IgD-negative memory B cell (primary cell): ENCODE results near the gene TBC1D10B. TPM values are rescaled to one million over a fixed set of nuclear protein-coding genes. Genes with fewer than 3 reads are reported as not detected.

Experiments used
- H3K27ac Mint-ChIP-seq, 3 donors: one replicate each; pipeline ENCODE4 v1.8.0; 2020 to 2022; ENCODE audit warnings: mild to moderate bottlenecking in 3 of 3, mixed read lengths in 3 of 3, moderate library complexity in 1 of 3
- H3K27me3 Mint-ChIP-seq: one replicate; pipeline ENCODE4 v1.8.0; 2021; ENCODE audit warnings: mixed read lengths
- H3K36me3 Mint-ChIP-seq: one replicate; pipeline ENCODE4 v1.8.0; 2020; ENCODE audit warnings: mild to moderate bottlenecking, mixed read lengths
- H3K4me1 Mint-ChIP-seq, 3 donors: one replicate each; pipeline ENCODE4 v1.8.0; 2020 to 2022; ENCODE audit warnings: mixed read lengths in 3 of 3, mild to moderate bottlenecking in 1 of 3
- H3K4me3 Mint-ChIP-seq, 4 donors: one replicate each; pipeline ENCODE4 v1.8.0; 2020 to 2022; ENCODE audit warnings: mild to moderate bottlenecking in 4 of 4, mixed read lengths in 4 of 4, moderate library complexity in 3 of 4
- H3K9me3 Mint-ChIP-seq, 3 donors: one replicate each; pipeline ENCODE4 v1.8.0; 2020 to 2021; ENCODE audit warnings: mixed read lengths in 3 of 3, mild to moderate bottlenecking in 1 of 3
- polyA plus RNA-seq: library from polyadenylated mRNA; unstranded; fragments of 300-500 nt; fragmentation: Illumina TruSeq; gene quantifications from one replicate; pipeline ENCODE4 v1.2.3, GENCODE V29; 2021

The TBC1D10B gene
- polyA plus RNA-seq, 1 donor from 2014 or later, result 11.3 TPM

DNA sequence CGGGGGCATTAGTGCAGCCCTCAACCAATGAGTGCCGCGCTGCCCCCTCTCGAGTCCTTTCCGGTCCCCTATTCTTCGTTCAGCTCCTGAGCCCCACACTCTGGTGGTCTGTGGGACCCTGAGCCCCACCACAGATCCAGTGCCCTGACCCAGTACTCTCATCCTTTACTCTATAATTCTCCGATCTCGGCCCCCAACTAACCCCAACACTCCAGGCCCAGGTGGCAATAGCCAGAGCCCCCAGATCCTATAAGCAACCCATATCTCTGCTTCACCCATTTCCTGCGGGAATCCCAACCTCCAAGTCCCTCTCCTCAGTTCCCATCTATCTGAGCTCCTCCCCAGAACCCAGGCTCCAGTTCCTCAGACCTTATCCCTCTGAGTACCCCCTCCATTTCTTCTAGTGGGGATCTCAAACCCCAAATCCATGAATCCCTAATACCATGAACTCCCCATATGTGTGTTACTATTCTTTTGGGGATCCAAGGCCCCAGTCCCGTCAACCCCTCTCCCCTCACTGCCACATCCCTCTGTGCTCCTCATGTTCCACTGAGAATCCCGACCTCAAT lies 1.0 kb upstream of the TBC1D10B start:
- Mint-ChIP-seq H3K4me1 (peaks cover 12 to 39% (median 36%) of the 10 kb centered on the region in 3 donors), H3K9me3 (no peaks in the 10 kb centered on the region), H3K27ac (peak overlapping the region; percentile 40 to 96 (median 78)), H3K4me3 (peak overlapping the region; percentile 71 to 91 (median 86)), H3K36me3 (peaks cover 1% of the 10 kb centered on the region), H3K27me3 (no peaks in the 10 kb centered on the region)

DNA sequence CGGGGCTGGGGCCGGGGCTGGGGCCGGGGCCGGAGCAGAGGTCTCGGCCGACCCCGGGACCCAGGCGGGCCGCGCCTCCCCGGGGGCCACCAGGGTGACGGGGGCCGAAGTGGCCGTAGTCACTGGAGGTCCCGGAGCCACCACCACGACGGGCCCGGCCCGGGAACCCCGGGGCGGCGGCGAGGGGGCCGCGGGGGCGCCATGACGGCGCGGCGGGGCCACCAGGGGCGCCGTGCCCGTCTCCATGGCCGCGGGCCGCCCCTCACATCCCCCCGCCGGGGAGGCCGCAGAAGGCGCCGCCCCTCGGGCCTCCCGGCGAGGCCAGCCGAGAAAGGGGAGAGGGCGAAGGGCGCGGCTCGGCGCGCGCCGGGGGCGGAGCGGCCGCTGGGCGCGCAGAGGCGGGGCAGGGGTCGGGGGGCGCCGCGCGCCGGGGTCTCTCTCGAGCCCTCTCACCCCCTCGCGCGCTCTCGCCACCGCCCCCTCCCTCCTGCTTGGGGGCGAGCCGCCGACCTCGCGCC lies 297 bp downstream of the TBC1D10B start:
- peaks cover 12 to 42% (median 41%) of the 10 kb centered on the region in 3 donors for H3K4me1 Mint-ChIP-seq
- no peaks in the 10 kb centered on the region for H3K27me3 Mint-ChIP-seq
- peak overlapping the region; percentile 9 to 96 (median 78) for H3K27ac Mint-ChIP-seq
- peak overlapping the region; percentile 71 to 91 (median 86) for H3K4me3 Mint-ChIP-seq
- peaks cover 1% of the 10 kb centered on the region for H3K36me3 Mint-ChIP-seq
- H3K9me3 Mint-ChIP-seq, result no peaks in the 10 kb centered on the region

DNA sequence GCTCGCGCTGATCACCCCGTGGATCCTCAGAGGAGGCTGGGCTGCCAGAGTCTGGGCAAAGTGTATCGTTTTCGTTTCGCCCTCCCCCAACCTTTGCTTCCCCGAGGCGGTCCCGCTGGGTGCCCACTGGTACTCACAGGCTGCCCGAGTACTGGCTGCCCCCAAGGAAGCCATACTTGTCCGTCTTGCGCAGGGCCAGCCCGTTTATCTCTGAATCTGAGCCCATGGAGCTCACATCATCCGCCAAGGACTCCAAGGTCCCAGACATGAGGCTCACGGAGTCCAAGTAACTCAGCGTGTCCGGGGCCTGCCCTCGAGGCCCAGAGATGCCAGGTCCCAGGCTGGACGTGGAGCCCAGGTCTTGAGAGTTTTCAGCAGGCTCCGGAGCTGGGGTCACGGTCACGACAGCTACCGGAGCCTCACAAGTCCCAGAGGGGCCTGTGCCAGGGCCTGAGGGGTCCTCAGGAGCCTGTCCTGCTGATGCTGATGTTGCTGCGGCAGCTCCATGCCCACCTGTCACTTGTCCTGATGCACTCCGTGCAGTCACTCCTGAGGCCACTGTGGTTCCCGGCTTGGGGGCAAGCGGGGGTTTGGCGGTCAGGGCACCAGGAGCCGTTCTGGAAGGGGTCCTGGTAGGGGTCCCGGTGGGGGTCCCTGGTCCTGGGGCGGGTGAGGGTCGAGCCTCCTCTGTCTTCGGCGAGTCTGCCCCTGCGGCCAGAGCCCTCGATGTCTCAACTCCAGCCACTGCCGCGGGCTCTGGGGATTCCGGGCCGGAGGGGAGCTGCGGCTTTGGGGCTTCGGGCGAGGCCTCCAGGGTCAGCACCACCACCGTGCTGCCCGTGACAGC lies 980 bp downstream of the TBC1D10B start:
- peaks cover 12 to 42% (median 41%) of the 10 kb centered on the region in 3 donors for H3K4me1 Mint-ChIP-seq
- H3K27me3 Mint-ChIP-seq, result no peaks in the 10 kb centered on the region
- H3K4me3 Mint-ChIP-seq, result peak overlapping the region; percentile 83 to 95 (median 85)
- peak overlapping the region; percentile 57 to 78 (median 66) for H3K27ac Mint-ChIP-seq
- H3K9me3 Mint-ChIP-seq, result no peaks in the 10 kb centered on the region
- H3K36me3 Mint-ChIP-seq, result peaks cover 1% of the 10 kb centered on the region

DNA sequence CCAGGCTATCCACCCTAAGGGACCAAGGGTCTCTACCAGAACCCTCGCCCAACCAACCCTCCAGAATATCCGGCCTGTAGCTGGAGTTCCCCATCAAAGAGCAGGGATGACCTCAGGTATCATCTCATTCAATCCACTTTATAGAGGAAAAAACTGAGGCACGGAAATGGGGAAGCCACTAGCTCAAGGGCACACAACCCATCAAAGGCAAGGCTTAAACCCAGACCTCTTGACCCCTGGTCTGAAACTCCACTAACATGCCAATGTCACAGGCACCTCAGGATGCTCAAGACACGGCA lies 1.6 kb downstream of the TBC1D10B start:
- Mint-ChIP-seq H3K27ac (peak overlapping the region in 2 of 3 donors; percentile 66 to 78), H3K4me3 (peak overlapping the region; percentile 83 to 95 (median 85)), H3K27me3 (no peaks in the 10 kb centered on the region), H3K4me1 (peaks cover 12 to 42% (median 41%) of the 10 kb centered on the region in 3 donors), H3K36me3 (peaks cover 1% of the 10 kb centered on the region), H3K9me3 (no peaks in the 10 kb centered on the region)

DNA sequence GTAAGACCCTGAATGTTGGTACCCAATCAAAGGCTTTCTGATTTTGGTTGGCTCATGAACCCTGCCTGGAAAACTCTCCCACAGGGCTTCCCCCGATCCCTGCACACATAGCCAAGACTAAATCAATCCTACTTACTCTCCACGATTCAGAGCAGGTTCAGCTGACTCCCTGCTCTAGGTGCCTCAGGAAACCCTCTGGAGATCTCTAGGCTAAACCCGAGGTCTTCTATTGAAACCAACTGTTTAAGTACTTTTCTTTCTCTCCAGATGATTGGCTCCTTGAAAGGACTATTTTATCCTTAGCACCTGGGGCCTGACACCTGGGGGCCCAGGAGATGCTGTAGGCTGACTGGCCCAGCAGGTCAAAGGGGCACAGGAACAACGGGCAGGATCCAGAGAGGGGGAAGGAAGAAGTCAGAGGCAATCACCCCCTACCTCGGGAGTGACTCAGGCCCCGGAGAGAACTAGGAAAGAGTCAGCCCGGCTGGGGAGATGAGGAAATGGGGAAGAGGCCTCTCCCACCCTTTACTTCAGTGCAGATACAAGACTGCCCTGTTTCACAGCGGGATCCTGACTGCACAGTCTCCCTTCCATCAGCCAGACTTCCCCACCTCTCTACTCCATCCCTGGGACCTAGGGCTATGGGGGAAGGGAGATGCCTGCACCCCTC lies 2.0 kb downstream of the TBC1D10B start:
- Mint-ChIP-seq H3K36me3 (peaks cover 1% of the 10 kb centered on the region), H3K4me1 (peaks cover 12 to 42% (median 41%) of the 10 kb centered on the region in 3 donors), H3K27ac (peak overlapping the region; percentile 8 to 87 (median 66)), H3K27me3 (no peaks in the 10 kb centered on the region), H3K4me3 (peak overlapping the region; percentile 83 to 95 (median 85)), H3K9me3 (no peaks in the 10 kb centered on the region)

DNA sequence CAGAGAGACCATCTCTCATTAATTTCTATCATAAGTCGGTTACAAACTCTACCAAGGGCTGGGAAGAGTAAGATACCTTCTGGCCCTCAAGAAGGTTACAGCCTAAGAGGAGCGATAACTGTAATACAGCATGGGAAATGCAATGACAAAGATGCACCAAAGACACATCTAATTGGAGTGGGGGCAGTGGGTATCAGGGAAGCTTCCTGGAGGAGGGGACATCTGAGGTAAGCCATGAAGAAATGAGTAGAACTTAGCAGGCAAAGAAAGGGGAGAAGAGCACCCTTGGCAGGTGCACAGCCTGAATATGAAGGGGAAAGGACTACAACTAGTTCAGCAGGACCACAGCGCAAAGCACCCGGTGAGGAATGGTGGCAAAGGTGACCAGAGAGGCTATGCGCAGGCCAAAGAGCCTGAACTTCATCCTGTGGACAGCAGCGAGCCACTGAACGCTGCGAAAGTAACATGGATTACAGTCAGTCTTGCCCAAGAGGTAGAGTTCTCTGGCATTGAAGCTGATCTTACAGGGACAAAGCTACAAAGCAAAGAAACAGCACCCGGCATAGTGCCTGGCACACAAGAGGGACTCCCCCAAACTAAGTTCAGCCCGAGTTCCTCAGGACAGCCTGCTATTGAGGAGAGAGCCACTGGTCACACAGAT lies 2.8 kb downstream of the TBC1D10B start:
- H3K27me3 Mint-ChIP-seq, result no peaks in the 10 kb centered on the region
- peak overlapping the region; percentile 66 to 87 (median 86) for H3K27ac Mint-ChIP-seq
- H3K4me1 Mint-ChIP-seq, result peaks cover 12 to 41% (median 40%) of the 10 kb centered on the region in 3 donors
- H3K4me3 Mint-ChIP-seq, result peak overlapping the region; percentile 83 to 95 (median 85)
- H3K36me3 Mint-ChIP-seq, result peaks cover 1% of the 10 kb centered on the region
- no peaks in the 10 kb centered on the region for H3K9me3 Mint-ChIP-seq

DNA sequence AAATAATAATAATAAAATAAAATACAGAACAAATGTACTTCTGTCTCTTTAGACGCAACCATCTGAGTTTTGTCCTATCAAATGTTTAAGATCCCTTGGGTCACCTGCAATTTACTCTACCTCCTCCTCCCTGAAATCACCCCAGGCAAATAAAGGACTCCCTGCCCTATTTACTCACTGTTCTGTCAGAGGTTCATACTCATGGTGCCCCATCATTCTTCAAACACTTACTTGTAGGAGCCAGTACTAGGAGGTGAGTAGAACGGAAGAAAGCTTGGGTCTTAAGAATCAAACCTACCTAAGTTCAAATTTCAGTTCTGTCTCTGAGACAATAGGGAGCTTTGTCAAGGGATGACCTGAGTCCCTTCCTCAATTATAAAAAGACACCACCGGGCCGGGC lies 3.8 kb downstream of the TBC1D10B start:
- peaks cover 12 to 37% (median 34%) of the 10 kb centered on the region in 3 donors for H3K4me1 Mint-ChIP-seq
- no peaks in the 10 kb centered on the region for H3K9me3 Mint-ChIP-seq
- H3K27ac Mint-ChIP-seq, result peak overlapping the region in 1 of 3 donors; percentile 54
- peak overlapping the region in 2 of 4 donors; percentile 84 to 86 for H3K4me3 Mint-ChIP-seq
- peaks cover 1% of the 10 kb centered on the region for H3K36me3 Mint-ChIP-seq
- no peaks in the 10 kb centered on the region for H3K27me3 Mint-ChIP-seq

DNA sequence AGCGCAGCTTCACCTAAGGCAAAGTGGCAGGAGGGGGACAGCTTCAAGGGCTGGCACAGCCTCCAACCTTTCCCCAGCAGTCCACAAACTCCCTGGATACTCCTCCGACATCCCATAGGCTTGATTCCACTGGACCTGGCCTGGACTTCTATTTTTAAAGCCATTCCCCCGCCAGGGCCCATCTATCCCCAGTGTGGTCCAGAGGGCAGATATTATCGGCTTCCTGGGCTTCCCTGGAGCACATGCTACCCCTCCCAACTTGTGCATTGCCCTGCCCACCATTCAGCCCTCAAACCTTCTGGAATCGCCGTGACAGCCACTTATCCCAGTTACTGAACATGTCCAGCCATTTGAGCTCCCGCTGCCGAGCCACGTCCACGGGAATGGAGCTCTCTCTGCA lies 5.1 kb downstream of the TBC1D10B start:
- H3K27me3 Mint-ChIP-seq, result no peaks in the 10 kb centered on the region
- peaks cover 8 to 30% (median 28%) of the 10 kb centered on the region in 3 donors for H3K4me1 Mint-ChIP-seq
- H3K4me3 Mint-ChIP-seq, result peak overlapping the region in 1 of 4 donors; percentile 5
- no peaks in the 10 kb centered on the region for H3K9me3 Mint-ChIP-seq
- peaks cover 1% of the 10 kb centered on the region for H3K36me3 Mint-ChIP-seq
- peak overlapping the region in 1 of 3 donors; percentile 73 for H3K27ac Mint-ChIP-seq

DNA sequence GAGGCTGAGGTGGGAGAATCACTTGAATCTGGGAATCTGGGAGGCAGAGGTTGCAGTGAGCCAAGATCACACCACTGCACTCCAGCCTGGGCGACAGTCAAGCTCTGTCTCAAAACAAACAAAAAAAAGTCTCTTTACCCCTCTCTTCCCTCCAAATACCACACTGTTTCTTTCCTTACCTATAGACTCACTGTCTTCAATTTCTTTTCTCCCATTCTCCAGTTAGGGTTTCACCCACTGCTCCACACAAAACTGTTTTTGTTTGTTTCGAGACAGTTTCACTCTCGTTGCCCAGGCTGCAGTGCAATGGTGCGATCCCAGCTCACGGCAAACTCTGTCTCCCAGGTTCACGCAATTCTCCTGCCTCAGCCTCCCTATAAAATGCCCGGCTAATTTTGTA lies 9.1 kb downstream of the TBC1D10B start:
- Mint-ChIP-seq H3K36me3 (no peaks in the 10 kb centered on the region), H3K27ac (no peak overlapping the region), H3K4me3 (peak overlapping the region in 1 of 4 donors; percentile 43), H3K4me1 (peaks cover 2 to 7% (median 3%) of the 10 kb centered on the region in 3 donors), H3K27me3 (no peaks in the 10 kb centered on the region), H3K9me3 (no peaks in the 10 kb centered on the region)

DNA sequence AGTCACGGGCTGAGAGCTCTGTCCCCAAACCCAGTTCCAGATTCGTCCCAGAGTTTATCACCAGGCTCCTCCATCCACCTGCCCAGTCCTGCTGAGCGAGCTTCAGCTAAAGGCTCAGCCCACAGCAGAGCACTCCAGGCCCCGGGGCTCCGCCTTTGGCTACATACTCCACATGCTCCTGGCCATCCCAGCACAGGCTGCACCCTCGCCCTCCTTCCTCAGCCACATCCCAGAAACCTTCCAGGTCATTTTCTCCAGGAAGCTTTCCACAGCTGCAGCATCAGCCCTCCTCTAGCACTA lies 10.5 kb downstream of the TBC1D10B start:
- H3K4me1 Mint-ChIP-seq, result peaks cover 5 to 12% (median 9%) of the 10 kb centered on the region in 3 donors
- H3K4me3 Mint-ChIP-seq, result peak overlapping the region in 1 of 4 donors; percentile 36
- H3K27ac Mint-ChIP-seq, result no peak overlapping the region
- H3K36me3 Mint-ChIP-seq, result no peaks in the 10 kb centered on the region
- H3K27me3 Mint-ChIP-seq, result no peaks in the 10 kb centered on the region
- H3K9me3 Mint-ChIP-seq, result no peaks in the 10 kb centered on the region

DNA sequence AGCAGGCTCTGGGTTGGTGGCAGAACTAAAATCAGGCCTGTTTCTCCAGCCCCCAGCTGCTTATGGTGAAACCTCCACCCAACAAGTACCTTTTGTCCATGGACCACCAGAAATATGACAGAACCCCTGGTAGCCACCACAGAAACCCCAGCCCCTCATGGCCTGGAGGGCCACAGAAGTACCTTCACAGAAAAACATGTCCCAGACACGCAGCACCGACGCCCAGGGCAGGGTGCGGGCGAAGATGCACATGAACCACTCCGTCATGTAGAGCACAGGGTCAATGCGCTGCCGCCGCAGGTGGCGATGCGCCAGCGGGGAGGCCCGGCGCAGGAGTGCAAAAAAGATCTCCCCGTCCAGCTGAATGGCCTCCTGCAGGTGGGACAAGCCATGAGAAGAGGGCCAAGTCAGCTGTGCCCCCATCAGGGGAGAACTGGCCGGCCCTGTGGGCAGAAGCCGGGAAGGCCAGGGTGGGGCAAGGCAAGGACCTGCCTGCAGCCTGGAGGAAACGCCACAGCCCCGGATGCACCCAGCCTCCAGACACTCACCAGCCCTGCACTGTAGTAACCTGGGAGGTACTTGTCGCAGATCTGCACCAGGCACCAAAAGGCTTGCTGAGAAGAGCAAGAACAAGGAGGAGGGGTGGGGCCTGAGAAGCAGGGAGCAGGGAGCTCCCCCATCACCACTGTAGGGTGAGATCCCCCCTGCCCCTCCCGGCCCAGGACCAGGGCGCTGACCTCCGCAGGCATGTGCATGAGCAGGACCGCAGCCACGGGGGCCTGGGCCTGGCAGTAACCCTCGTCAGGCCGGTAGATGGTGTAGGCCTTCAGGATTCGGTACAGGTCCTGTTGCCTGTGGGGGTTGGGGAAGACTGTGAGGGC lies 11.1 kb downstream of the TBC1D10B start:
- no peak overlapping the region for H3K4me3 Mint-ChIP-seq
- H3K4me1 Mint-ChIP-seq, result peaks cover 9 to 12% (median 11%) of the 10 kb centered on the region in 3 donors
- no peaks in the 10 kb centered on the region for H3K27me3 Mint-ChIP-seq
- H3K9me3 Mint-ChIP-seq, result no peaks in the 10 kb centered on the region
- no peaks in the 10 kb centered on the region for H3K36me3 Mint-ChIP-seq
- H3K27ac Mint-ChIP-seq, result peak overlapping the region in 1 of 3 donors; percentile 63

DNA sequence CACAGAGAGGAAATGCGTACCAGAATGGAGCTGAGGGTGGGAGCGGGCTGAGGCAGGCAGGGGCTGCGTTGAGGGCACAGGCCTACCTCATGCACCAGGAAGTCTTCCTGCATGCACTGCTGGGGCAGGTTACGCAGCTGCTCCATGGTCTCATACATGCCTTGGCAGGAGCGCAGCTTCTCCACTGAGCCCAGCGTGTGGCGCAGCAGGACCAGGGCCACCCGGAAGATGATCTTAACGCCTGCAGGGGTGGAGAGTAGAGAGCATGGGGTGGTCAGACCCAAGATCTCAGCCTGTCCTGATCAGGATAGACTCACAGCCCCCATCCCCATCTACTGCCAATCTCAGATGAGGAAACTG lies 11.7 kb downstream of the TBC1D10B start:
- Mint-ChIP-seq H3K36me3 (no peaks in the 10 kb centered on the region), H3K27me3 (no peaks in the 10 kb centered on the region), H3K4me3 (no peak overlapping the region), H3K9me3 (no peaks in the 10 kb centered on the region), H3K27ac (peak overlapping the region in 1 of 3 donors; percentile 63), H3K4me1 (peaks cover 11 to 13% (median 12%) of the 10 kb centered on the region in 3 donors)

DNA sequence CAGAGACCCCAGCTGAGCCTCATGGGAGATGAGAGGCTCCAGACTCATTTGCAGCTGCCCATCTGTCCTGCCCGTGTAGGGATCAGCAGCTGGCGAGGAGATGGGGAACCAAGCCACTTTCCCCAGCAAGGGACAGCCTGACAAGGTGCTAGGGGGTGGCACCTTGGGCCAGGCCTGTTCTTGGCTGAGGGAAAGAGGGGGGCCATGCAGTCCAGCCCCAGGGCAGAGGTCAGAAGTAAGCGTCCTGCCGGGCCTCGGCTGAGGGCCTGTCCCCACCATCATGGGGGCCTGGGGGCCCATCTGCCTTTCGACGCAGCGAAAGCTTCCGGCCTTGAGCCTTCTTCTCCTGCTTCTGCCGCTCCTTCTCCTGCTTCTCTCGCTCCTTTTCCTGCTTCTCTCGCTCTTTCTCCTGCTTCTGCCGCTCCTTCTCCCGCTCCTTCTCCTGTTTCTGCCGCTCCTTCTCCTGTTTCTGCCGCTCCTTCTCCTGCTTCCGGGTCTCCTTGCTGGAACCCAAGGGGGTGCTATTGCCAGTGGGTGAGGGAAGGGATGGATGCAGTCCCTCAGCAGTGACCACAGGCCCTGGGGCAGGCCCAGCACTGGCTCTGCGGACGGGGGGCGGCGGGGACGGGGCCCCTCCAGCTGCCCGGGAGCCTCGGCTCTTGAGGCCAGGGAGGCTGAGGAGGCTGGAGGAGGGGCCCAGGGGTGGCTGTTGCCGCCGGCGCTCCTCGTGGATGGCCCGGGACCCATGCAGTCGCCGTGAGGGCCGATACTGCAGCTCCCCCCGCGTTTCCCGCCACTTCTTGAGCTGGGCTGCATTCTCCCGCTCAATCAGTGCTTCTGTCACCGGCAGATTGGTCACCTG lies 12.3 kb downstream of the TBC1D10B start:
- Mint-ChIP-seq H3K27me3 (no peaks in the 10 kb centered on the region), H3K4me3 (peak overlapping the region in 1 of 4 donors; percentile 9)

More for the DNA sequence above, 12.3 kb downstream of the TBC1D10B start:
- H3K9me3 Mint-ChIP-seq, result no peaks in the 10 kb centered on the region
- no peak overlapping the region for H3K27ac Mint-ChIP-seq
- peaks cover 1% of the 10 kb centered on the region for H3K36me3 Mint-ChIP-seq
- peaks cover 11 to 14% (median 12%) of the 10 kb centered on the region in 3 donors for H3K4me1 Mint-ChIP-seq
